ENCODE data around the gene ASTL.
"Not testable (repeated sequence)": the region's sequence is repeated elsewhere in the genome, so short reads cannot be mapped to it uniquely, and the experiment has no call there.

The ASTL gene

DNA sequence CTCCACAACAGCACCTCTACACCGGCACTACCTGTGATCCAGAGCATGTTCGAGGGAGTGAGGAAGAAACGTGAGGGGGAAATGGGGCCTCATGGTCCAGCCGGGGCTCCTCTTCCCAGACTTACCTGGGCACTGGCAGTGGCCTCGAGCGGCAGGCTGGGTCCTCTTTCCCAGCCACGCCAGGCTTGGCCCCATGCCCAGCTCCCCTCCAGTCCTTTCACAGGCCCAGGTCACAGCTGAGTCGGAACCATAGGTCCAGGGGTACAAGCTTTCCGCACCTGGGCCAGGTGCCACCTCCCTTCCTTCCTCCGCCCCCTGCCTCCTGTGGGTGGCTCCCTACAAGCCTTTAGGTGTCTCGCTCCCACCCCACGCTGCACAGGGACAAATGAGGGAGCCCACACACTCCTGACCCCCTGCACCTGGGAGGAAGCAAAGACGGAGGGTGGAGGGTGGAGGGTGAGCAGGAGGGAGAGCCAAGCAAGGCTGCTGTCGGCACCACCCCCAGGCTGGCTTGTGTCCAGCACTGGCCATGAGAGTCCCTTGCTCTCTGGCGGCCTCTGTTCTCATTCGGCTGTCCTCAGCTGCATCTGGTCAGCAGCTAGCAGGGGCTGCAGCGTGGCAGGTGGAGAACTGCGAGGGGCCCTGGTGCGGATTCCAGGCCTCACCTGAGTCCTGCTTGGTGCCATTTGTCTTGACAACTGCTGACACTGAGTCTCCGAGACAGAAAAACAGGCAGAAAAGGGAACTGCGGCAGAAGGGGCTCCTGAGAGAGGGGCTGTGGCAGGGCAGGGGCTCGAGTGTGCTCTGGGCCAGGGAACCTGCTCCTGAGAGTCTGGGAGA is 48.7 kb downstream of the ASTL start:
- DNase-seq (ENCODE audit: low spot score in 2 of 2): peak in 1 of 2 donors; percentile 6
- peaks cover 16% of the 10 kb centered on the region for H3K27me3 Mint-ChIP-seq
- no peak for ATAC-seq (replicated peaks; ENCODE audit: extremely low read depth, poor library complexity, severe bottlenecking)
- no peaks in the 10 kb centered on the region for H3K4me1 Mint-ChIP-seq
- H3K9me3 Mint-ChIP-seq: no peaks in the 10 kb centered on the region
- peaks cover 1% of the 10 kb centered on the region for H3K36me3 Mint-ChIP-seq (ENCODE audit: insufficient read depth)
- H3K4me3 Mint-ChIP-seq: no peak overlapping the region
- no peak overlapping the region for H3K27ac Mint-ChIP-seq (ENCODE audit: low read depth)

DNA sequence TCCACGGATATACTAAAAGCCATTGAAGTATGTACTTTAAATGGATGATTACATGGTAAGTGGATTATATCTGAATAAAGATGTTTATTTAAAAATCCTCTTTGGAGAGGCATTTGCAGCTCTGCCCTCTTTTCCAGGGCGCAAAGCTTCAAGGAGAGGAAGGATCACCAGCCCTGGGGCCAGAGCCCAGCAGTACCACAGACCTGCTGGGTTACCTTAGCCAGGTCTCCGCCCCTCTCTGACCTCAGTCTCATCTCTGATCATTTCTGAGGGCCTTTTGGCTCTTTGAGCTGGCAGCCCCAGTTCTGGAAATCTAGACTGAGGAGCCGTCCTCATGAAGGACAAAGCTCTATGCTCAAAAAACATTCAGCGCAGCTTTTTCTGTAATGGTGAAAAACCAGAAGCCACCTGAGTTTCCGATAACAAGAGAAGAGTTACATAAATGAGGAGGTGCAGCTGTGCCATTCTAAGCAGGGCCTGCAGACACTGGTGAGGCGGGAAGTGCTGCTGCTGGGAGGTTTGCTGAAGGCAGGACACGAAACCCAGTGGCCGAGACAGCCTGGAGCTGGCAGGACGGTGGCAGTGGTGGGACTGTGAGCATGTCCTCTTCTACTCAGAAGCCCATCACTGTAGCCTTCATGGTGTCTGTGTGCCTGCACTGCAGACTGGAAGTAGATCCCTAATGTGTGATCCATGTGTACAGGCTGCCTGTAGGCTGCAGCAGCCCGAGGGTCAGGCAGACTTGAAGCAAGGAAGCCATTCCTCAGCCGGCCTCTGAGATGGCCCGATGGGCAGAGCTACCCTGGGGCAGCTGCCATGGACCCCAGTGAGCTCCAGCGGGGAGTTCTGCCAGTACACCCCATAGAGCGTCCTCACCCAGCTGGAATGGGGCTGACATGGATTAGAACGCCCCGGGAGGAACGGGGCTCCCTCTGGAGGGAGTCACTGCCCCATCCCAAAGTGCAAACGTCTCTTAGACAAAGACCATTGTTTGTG is 49.7 kb downstream of the ASTL start:
- ATAC-seq (replicated peaks; ENCODE audit: extremely low read depth, poor library complexity, severe bottlenecking): no peak
- peak in 1 of 2 donors; percentile 8 for DNase-seq (ENCODE audit: low spot score in 2 of 2)
- Mint-ChIP-seq H3K9me3 (no peaks in the 10 kb centered on the region), H3K4me1 (no peaks in the 10 kb centered on the region), H3K36me3 (ENCODE audit: insufficient read depth) (peaks cover 1% of the 10 kb centered on the region), H3K27ac (ENCODE audit: low read depth) (no peak overlapping the region), H3K4me3 (no peak overlapping the region), H3K27me3 (peaks cover 26% of the 10 kb centered on the region)

DNA sequence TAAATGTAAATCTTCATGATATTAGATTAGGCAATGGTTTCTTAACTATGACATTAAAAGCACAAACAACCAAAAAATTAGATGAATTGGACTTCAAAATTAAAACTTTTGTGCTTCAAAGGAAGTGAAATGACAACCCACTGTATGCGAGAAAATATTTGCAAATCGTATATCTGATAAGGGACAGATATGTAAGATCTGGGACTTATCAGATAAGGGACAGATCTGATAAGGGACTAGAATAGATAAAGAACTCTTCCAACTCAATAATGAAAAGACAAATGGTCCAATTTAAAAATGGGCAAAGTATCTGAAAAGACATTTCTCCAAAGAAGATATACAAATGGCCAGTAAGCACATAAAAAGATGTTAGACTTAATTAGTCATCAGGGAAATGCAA is 51.2 kb downstream of the ASTL start:
- Mint-ChIP-seq H3K9me3 (no peaks in the 10 kb centered on the region), H3K4me3 (no peak overlapping the region), H3K4me1 (no peaks in the 10 kb centered on the region), H3K27me3 (peaks cover 24% of the 10 kb centered on the region), H3K27ac (ENCODE audit: low read depth) (no peak overlapping the region), H3K36me3 (ENCODE audit: insufficient read depth) (no peaks in the 10 kb centered on the region)
- DNase-seq (ENCODE audit: low spot score in 2 of 2) (no peak), ATAC-seq (replicated peaks; ENCODE audit: extremely low read depth, poor library complexity, severe bottlenecking) (no peak)

DNA sequence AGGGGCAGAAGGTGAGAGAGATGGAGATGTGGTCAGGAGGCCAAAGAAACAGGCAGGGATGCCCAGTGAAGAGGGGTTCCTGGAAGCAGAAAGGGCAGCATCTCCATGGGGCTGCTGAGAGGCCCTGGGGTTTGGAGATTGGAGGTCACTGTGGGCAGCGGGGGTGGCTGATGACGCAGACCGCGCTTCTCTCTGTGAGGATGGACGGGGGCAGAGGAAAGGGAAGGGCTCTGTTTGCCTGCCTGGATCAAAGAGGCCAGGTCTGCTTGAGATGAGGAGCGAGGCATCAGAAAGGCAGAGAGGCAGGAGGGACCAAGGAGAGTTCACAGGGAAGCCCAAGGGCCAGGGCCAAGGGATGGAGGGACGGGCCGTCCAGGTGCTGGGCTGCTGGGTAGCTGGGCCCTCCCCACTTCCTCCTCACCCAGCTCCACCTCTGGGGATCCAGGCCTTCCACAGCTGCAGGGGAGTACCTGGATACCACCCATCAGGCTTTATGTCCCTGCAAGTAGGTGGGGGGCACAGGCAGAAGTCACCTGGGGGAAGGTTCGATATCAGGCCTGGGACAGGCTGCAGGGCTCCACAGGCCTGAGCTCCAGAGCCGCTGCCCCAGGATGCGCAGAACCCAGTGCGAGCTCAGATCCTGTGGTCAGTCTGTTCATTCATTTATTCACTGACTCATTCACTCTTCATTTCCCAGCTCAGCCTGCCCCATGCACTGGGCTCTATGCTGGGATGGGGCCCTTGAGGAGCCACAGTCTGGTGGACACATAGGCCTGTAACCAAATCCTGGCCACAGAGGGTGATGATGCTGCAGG is 52.6 kb downstream of the ASTL start:
- ATAC-seq (replicated peaks; ENCODE audit: extremely low read depth, poor library complexity, severe bottlenecking) (no peak), DNase-seq (ENCODE audit: low spot score in 2 of 2) (peak in 1 of 2 donors; percentile 11)
- no peaks in the 10 kb centered on the region for H3K4me1 Mint-ChIP-seq
- no peak overlapping the region for H3K27ac Mint-ChIP-seq (ENCODE audit: low read depth)
- peaks cover 19% of the 10 kb centered on the region for H3K27me3 Mint-ChIP-seq
- H3K4me3 Mint-ChIP-seq: no peak overlapping the region
- H3K9me3 Mint-ChIP-seq: no peaks in the 10 kb centered on the region
- no peaks in the 10 kb centered on the region for H3K36me3 Mint-ChIP-seq (ENCODE audit: insufficient read depth)

DNA sequence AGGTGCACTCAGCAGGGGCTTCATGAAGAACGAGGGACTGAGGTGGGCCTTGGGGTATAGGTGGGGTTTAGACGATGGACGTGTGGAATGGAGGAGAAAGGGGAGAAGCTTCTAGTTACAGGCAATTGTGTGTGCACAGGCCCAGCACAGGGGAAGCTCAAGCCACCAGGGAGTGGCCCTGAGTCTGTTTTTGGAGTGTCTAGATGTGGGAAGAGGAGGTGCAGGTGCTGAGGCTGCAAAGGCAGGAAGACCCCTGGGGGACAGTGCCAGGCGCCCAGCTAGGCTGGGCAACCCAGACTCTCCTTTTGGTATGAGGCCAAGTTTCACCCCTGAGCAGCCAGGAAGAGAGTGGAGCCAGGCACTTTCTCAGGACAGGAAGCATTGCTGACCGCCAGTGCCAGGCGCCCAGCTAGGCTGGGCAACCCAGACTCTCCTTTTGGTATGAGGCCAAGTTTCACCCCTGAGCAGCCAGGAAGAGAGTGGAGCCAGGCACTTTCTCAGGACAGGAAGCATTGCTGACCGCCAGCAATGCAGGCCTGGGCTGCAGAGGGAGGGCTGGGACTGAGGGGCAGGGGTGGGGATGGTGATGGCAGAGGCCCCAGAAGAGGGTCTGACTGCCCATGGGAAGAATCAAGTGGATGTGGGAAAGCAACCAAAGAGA is 53.3 kb downstream of the ASTL start:
- peaks cover 19% of the 10 kb centered on the region for H3K27me3 Mint-ChIP-seq
- H3K4me1 Mint-ChIP-seq; ATAC-seq (replicated peaks; ENCODE audit: extremely low read depth, poor library complexity, severe bottlenecking); H3K36me3 Mint-ChIP-seq (ENCODE audit: insufficient read depth); H3K9me3 Mint-ChIP-seq; H3K27ac Mint-ChIP-seq (ENCODE audit: low read depth); H3K4me3 Mint-ChIP-seq: not testable (repeated sequence)
- peak in 1 of 2 donors; percentile 2 for DNase-seq (ENCODE audit: low spot score in 2 of 2)

DNA sequence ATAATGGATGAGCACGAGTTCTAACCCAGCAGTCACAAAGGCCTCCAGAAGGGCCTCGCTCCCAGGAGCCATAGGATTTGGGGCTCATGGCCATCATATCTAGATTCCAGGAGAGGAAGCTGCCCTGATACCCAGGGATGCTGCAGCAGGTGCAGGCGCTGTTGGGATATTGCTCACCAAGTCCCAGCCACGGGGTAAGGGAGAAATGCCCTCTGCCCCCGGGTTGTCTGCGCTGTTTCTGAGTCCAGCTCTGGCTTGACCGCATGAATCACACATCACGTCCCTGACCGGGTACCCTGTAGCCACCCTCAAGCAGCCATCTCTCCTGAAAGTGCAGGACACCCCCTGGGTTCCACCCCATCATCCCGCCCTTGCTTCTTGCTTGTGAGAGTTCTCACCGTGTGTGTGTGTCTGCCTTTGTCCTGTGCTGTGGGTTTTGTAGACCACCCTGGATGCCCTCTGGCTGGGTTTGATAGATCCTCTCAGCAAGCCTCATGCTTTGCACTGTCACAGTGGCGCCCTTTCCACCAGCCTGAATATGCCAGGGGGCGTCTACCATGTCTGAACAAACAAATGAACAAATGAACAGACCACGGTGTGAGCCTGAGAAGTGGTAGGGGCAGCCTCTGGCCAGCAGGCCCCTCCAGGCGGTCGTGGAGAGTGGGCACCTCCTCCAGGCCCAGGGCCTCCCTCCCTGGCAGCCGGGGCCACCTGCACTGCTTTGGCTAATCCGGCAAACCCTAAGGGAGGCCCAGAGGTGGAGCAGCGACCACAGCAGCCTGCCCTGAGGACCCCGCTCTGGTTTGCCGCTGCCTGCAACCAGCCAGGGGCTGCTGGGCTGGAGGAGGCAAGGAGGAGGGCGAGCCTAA is 54.1 kb downstream of the ASTL start:
- peaks cover 19% of the 10 kb centered on the region for H3K27me3 Mint-ChIP-seq
- H3K4me1 Mint-ChIP-seq: no peaks in the 10 kb centered on the region
- no peak overlapping the region for H3K27ac Mint-ChIP-seq (ENCODE audit: low read depth)
- H3K9me3 Mint-ChIP-seq: no peaks in the 10 kb centered on the region
- H3K36me3 Mint-ChIP-seq (ENCODE audit: insufficient read depth): no peaks in the 10 kb centered on the region
- no peak overlapping the region for H3K4me3 Mint-ChIP-seq
- peak in 1 of 2 donors; percentile 11 for DNase-seq (ENCODE audit: low spot score in 2 of 2)
- ATAC-seq (replicated peaks; ENCODE audit: extremely low read depth, poor library complexity, severe bottlenecking): no peak

DNA sequence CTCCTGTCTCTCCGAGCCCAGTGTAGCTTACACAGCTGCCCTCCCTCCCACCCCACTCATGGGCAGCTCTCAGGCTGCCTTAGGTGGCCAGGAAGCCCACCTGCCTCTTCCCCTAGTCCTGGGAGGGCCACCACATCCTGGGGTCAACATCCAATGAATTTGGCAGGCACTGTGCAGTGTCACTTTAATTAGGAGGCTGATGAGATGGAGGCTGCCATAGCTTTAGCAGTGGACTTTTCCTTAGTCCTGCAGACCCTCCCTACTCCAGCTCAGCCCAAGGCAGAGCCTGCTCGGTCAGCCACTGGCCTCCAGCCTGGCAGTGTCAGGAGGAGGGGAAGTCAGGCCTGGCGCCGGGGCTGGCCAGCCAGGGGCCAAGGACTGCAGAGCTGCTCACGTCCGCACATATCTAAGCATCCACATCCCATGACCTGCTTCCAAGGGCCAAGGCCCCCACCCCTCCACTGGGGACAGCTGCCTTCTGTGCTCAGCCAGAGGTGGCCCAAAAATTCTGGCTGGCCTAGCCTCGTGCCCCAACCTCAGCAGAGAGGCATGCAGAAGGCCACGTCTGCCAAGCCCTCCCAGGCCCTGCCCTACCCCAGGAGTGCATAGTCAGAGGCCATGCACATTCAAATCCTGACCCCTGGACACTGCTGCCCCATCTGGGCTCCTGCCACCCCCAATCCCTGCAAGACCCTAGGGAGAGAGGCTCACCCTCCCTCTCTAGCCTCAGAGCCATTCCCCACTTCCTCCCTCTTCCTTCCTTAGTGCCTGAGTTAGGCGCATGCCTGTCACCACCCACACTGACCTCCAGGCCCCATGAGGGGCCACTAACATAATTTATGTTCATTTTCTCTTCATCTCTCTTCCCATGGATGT is 55.0 kb downstream of the ASTL start:
- H3K36me3 Mint-ChIP-seq (ENCODE audit: insufficient read depth): no peaks in the 10 kb centered on the region
- no peak overlapping the region for H3K4me3 Mint-ChIP-seq
- no peaks in the 10 kb centered on the region for H3K4me1 Mint-ChIP-seq
- ATAC-seq (replicated peaks; ENCODE audit: extremely low read depth, poor library complexity, severe bottlenecking): no peak
- no peak overlapping the region for H3K27ac Mint-ChIP-seq (ENCODE audit: low read depth)
- H3K27me3 Mint-ChIP-seq: peaks cover 19% of the 10 kb centered on the region
- peak in 1 of 2 donors; percentile 4 for DNase-seq (ENCODE audit: low spot score in 2 of 2)
- no peaks in the 10 kb centered on the region for H3K9me3 Mint-ChIP-seq

DNA sequence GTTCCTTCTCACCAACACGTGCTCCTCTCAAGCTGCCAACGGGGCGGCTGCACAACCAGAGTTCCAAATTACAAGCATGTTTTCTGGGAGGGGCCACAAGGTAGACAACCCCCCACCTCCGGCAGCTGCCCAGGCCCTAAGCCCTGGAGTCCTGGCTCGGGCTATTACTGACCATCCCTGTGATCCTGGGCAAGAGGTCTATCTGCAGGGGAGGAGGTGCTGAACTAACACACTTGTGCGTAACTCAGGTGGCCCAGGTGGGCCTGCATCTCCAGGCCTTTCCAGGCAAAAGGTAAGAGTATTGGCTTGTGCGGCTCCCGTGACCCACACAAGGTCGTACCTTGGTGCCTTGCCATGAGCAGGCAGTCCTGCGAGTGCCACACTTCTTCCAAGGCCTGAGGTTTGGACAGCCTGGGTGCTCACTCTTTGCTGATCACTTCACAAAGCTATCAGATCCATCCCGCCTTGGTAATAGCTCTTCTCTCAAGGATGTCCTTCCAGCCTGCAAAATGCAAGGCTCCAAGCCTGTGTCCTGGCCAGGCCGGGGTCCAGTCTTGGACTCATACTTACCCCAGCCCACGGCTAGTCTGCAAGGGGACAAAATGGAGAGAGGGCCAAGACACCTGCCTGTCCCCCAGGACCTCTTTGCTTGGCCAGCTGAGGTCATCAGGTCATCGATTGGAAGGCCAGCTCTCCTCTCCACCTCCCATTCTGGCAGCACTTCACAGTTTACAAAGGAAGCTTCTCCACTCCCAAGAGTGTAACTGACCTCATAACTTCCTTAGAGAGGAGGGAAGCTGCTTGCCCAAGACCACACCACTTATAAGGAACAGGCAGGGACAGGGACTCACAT is 55.9 kb downstream of the ASTL start:
- Mint-ChIP-seq H3K36me3 (ENCODE audit: insufficient read depth) (no peaks in the 10 kb centered on the region), H3K4me3 (no peak overlapping the region), H3K4me1 (no peaks in the 10 kb centered on the region), H3K27ac (ENCODE audit: low read depth) (no peak overlapping the region), H3K9me3 (no peaks in the 10 kb centered on the region), H3K27me3 (peaks cover 19% of the 10 kb centered on the region)
- DNase-seq (ENCODE audit: low spot score in 2 of 2) (no peak), ATAC-seq (replicated peaks; ENCODE audit: extremely low read depth, poor library complexity, severe bottlenecking) (no peak)

DNA sequence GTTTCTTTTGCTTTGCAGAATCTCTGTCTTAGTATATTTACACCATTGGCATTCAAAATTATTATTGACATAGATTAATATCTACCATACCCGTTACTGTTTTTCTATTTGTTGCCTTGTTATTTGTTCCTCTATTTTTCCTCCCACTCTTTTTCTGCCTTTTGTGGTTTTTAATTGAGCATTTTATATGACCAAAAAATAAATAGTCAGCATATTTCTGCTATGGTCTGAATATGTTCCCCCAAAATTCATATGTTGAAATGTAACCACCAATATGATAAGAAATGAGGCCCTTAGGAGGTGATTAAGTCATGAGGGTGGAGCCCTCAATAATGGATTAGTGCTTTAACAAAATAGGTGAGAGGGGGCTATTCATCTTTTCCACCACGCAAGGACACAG is 57.3 kb downstream of the ASTL start:
- H3K4me3 Mint-ChIP-seq: no peak overlapping the region
- peaks cover 19% of the 10 kb centered on the region for H3K27me3 Mint-ChIP-seq
- ATAC-seq (replicated peaks; ENCODE audit: extremely low read depth, poor library complexity, severe bottlenecking) (no peak), DNase-seq (ENCODE audit: low spot score in 2 of 2) (no peak)
- H3K36me3 Mint-ChIP-seq (ENCODE audit: insufficient read depth): no peaks in the 10 kb centered on the region
- H3K9me3 Mint-ChIP-seq: peaks cover 2% of the 10 kb centered on the region
- no peaks in the 10 kb centered on the region for H3K4me1 Mint-ChIP-seq
- no peak overlapping the region for H3K27ac Mint-ChIP-seq (ENCODE audit: low read depth)

DNA sequence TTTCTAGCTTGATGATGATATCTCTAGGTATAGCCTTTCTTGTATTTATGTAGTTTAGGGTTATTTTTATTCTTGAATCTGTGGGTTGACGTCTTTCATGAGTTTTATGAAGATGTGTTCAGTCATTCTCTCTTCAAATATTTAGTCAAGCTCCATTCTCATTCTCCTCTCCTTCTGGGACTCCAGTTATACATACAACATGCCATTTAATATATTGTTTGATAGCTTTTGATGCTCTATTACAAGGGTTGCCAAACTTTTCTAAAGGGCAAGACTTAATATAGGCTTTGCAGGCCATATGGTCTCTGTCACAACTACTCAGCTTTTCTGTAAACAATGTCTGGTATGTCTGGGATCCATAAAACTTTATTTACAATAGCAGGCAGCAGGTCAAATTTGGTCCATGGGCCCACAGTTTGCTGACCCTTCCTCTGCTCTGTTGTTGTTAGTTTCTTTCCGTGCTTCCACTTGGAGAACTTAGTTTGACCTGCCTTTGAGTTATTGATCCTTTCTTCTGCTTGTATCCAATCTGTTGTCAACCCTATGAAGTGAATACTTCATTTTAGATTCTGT is 63.0 kb downstream of the ASTL start:
- Mint-ChIP-seq H3K27ac (ENCODE audit: low read depth) (no peak overlapping the region), H3K9me3 (peaks cover 12% of the 10 kb centered on the region)

More for the DNA sequence above, 63.0 kb downstream of the ASTL start:
- H3K4me3 Mint-ChIP-seq: no peak overlapping the region
- peaks cover 10% of the 10 kb centered on the region for H3K27me3 Mint-ChIP-seq
- DNase-seq (ENCODE audit: low spot score in 2 of 2) (no peak), ATAC-seq (replicated peaks; ENCODE audit: extremely low read depth, poor library complexity, severe bottlenecking) (no peak)
- H3K36me3 Mint-ChIP-seq (ENCODE audit: insufficient read depth): peaks cover 1% of the 10 kb centered on the region
- no peaks in the 10 kb centered on the region for H3K4me1 Mint-ChIP-seq

Measured in central memory CD8-positive, alpha-beta T cell (primary cell).